B cell (primary cell): ENCODE data around the gene GPR52. TPM values are rescaled to one million over a fixed set of nuclear protein-coding genes. Genes with fewer than 3 reads are reported as not detected.

Experiments
- ATAC-seq: fragments of 200-7000 bp; cut with Tn5 transposase; one replicate; pipeline ENCODE4 v1.10.0; 2021; ENCODE audit warnings: low read depth, mild to moderate bottlenecking, moderate number of reproducible peaks, moderate library complexity
- CTCF ChIA-PET: fragments of 350-600 bp; sonication (Branson Sonifier 250); formaldehyde crosslinking; loops from one replicate; lab custom pipeline; 2021; ENCODE audit warnings: antibody characterized with exemption, inconsistent platforms; lab: Charles Lee
- POLR2A ChIA-PET: fragments of 350-600 bp; sonication (Branson Sonifier 250); formaldehyde crosslinking; loops from one replicate; lab custom pipeline; 2021; ENCODE audit warnings: antibody characterized with exemption; lab: Charles Lee
- DNase-seq: peaks from one replicate; pipeline ENCODE4 v3.0.0; 2013
- H2AFZ ChIP-seq: 2 replicates; pipeline ENCODE4 v1.6.1; 2012; ENCODE audit warnings: mild to moderate bottlenecking, low read depth, low read length; ENCODE audit not compliant: insufficient read depth, poor library complexity, severe bottlenecking
- H3K27ac ChIP-seq, 2 donors: 1 replicate in 1 of 2; 2 replicates in 1 of 2; pipeline ENCODE4 v1.5.1; 2012 to 2013; ENCODE audit warnings: low read length in 2 of 2, mild to moderate bottlenecking in 2 of 2, moderate library complexity in 1 of 2
- H3K27me3 ChIP-seq, 4 experiments: fragments of 200-600 bp in 1 of 4; sonication (generic) in 1 of 4; replicated peaks in 1 of 4; 1 replicate in 2 of 4; 2 replicates in 2 of 4; pipeline versions ENCODE4 v1.6.1 to v1.7.0; 2013 to 2016; ENCODE audit warnings: low read length in 3 of 4, mild to moderate bottlenecking in 2 of 4, mixed read lengths in 1 of 4, moderate library complexity in 1 of 4; ENCODE audit not compliant: insufficient read depth in 4 of 4, control insufficient read depth in 3 of 4; ENCODE audit errors: control extremely low read depth in 1 of 4
- H3K36me3 ChIP-seq, 2 experiments: replicated peaks in 1 of 2; 1 replicate in 1 of 2; 2 replicates in 1 of 2; pipeline versions ENCODE4 v1.6.1 to v1.7.1; 2013; ENCODE audit warnings: low read length in 1 of 2; ENCODE audit not compliant: insufficient read depth in 2 of 2, control insufficient read depth in 1 of 2; ENCODE audit errors: control extremely low read depth in 1 of 2, extremely low read depth in 1 of 2
- H3K4me1 ChIP-seq, 2 donors: fragments of 200-600 bp in 1 of 2; sonication (generic) in 1 of 2; 1 replicate in 1 of 2; 2 replicates in 1 of 2; pipeline versions ENCODE4 v1.5.1 to v1.6.1; 2013 to 2017; ENCODE audit warnings: low read length in 2 of 2; ENCODE audit not compliant: control insufficient read depth in 2 of 2, insufficient read depth in 2 of 2
- H3K4me2 ChIP-seq: replicated peaks from 2 replicates; pipeline ENCODE3; 2012; ENCODE audit warnings: mild to moderate bottlenecking, low read depth, low read length; ENCODE audit not compliant: poor library complexity, severe bottlenecking
- H3K4me3 ChIP-seq, 5 experiments: fragments of 200-600 bp in 1 of 5; sonication (generic) in 1 of 5; 1 replicate in 3 of 5; 2 replicates in 2 of 5; pipeline versions ENCODE4 v1.5.1 to v1.7.0; 2011 to 2016; ENCODE audit warnings: low read length in 4 of 5, mild to moderate bottlenecking in 4 of 5, low read depth in 2 of 5, control low read depth in 1 of 5, moderate library complexity in 1 of 5; ENCODE audit not compliant: insufficient read depth in 1 of 5; ENCODE audit errors: control extremely low read depth in 1 of 5, extremely low read depth in 1 of 5
- H3K79me2 ChIP-seq: fragments of 200-600 bp; sonication (generic); one replicate; pipeline ENCODE4 v1.6.0; 2016; ENCODE audit warnings: low read length; ENCODE audit not compliant: control insufficient read depth, insufficient read depth
- H3K9ac ChIP-seq: fragments of 200-600 bp; sonication (generic); 2 replicates; pipeline ENCODE4 v1.6.1; 2017; ENCODE audit warnings: mild to moderate bottlenecking, low read length, moderate library complexity
- H3K9me3 ChIP-seq, 3 donors: one replicate each; pipeline versions ENCODE4 v1.6.1 to v1.7.1; 2013; ENCODE audit warnings: low read length in 2 of 3; ENCODE audit not compliant: control insufficient read depth in 2 of 3, insufficient read depth in 1 of 3; ENCODE audit errors: control extremely low read depth in 1 of 3
- H4K20me1 ChIP-seq: 2 replicates; pipeline ENCODE4 v1.6.0; 2012; ENCODE audit warnings: mild to moderate bottlenecking, low read length; ENCODE audit not compliant: insufficient read depth, control insufficient read depth, poor library complexity, severe bottlenecking
- H3K27ac Mint-ChIP-seq: one replicate; pipeline ENCODE4 v1.8.0; 2021; ENCODE audit warnings: mixed read lengths
- H3K27me3 Mint-ChIP-seq: one replicate; pipeline ENCODE4 v1.8.0; 2021; ENCODE audit warnings: mixed read lengths
- H3K4me1 Mint-ChIP-seq: one replicate; pipeline ENCODE4 v1.8.0; 2021; ENCODE audit warnings: mixed read lengths
- H3K4me3 Mint-ChIP-seq: one replicate; pipeline ENCODE4 v1.8.0; 2021; ENCODE audit warnings: mixed read lengths
- H3K9me3 Mint-ChIP-seq: one replicate; pipeline ENCODE4 v1.8.0; 2022; ENCODE audit warnings: mixed read lengths; ENCODE audit not compliant: insufficient read depth
- EZH2 ChIP-seq: IDR thresholded peaks from 2 replicates; pipeline ENCODE4 v1.6.1; 2012; ENCODE audit warnings: borderline replicate concordance, low read depth, mild to moderate bottlenecking, moderate library complexity, low read length; ENCODE audit not compliant: insufficient read depth, poor library complexity, severe bottlenecking
- WGBS: methylation state at CpG from one replicate; pipeline ENCODE4 v1.1.5; 2013; ENCODE audit warnings: missing lambda C conversion rate; ENCODE audit not compliant: insufficient coverage; 5-methylcytosine and 5-hydroxymethylcytosine counted together
- intact Hi-C: fragments of 100-400 bp; cut with micrococcal nuclease; formaldehyde crosslinking; loops from one replicate; pipeline ENCODE4 v1.10.0; 2022
- polyA plus RNA-seq: library from polyadenylated mRNA; depleted of rRNA; stranded (reverse); fragments of >200 nt; gene quantifications from 2 replicates; pipeline ENCODE4 v1.2.3, GENCODE V29; 2012
- total RNA-seq, 2 donors: library from RNA; stranded (reverse); fragments of 120-200 nt in 1 of 2; gene quantifications; 1 replicate in 1 of 2; 2 replicates in 1 of 2; pipeline versions ENCODE4 v1.2.3 to v1.2.4, GENCODE V29; 2013 to 2022
- TF ChIP-seq, protein P1 (sequence below): fragments of 200-600 bp; IDR thresholded peaks from one replicate; pipeline ENCODE4 v1.8.0; 2022; ENCODE audit warnings: antibody characterized with exemption, mild to moderate bottlenecking

The GPR52 gene
- total and polyA plus RNA-seq, 2 donors (not counting 1 experiment from before 2014, with no cell fraction given): 0.57 to 12.1 TPM

DNA sequence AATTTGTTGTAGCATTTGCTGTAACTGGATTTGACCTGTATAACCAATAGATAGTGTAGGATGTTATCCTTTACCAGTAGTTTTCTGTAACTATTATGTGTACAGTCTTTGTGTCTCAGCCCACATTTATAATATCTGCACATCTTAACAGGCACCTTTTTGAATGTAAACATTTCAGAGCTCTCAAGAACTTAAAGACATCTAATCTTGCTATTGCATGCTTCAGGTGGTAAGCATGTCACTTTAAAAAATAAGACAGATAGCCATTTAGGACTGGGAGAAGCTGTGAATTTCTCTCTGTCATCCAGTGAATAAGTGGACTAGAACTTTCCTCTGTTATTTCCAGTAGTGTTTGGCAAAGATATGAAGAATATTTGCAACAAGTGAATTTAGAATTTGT, 22.6 kb upstream of the GPR52 start:
- DNase-seq (no peak), ATAC-seq (no peak)
- H3K36me3 ChIP-seq: no peaks in the 10 kb centered on the region
- intact Hi-C loops: no loop called here
- no peak overlapping the region for H3K27ac ChIP-seq
- H3K9ac ChIP-seq: no peak overlapping the region
- H3K9me3 Mint-ChIP-seq: no peaks in the 10 kb centered on the region
- no peak overlapping the region for H3K4me3 Mint-ChIP-seq
- H3K27me3 Mint-ChIP-seq: no peaks in the 10 kb centered on the region
- ChIA-PET CTCF (no interaction called here), POLR2A (no interaction called here)
- no peaks in the 10 kb centered on the region for H3K9me3 ChIP-seq
- H3K79me2 ChIP-seq: no peaks in the 10 kb centered on the region
- no peak overlapping the region for H3K27ac Mint-ChIP-seq
- H3K4me2 ChIP-seq: no peak overlapping the region
- H3K4me3 ChIP-seq: no peak overlapping the region
- peaks cover 12% of the 10 kb centered on the region for H3K4me1 Mint-ChIP-seq
- H4K20me1 ChIP-seq: no peaks in the 10 kb centered on the region
- H2AFZ ChIP-seq: no peak overlapping the region
- no peaks in the 10 kb centered on the region for H3K4me1 ChIP-seq
- H3K27me3 ChIP-seq: no peaks in the 10 kb centered on the region
- no peak for TF ChIP-seq EZH2
- TF ChIP-seq, protein P1, sequence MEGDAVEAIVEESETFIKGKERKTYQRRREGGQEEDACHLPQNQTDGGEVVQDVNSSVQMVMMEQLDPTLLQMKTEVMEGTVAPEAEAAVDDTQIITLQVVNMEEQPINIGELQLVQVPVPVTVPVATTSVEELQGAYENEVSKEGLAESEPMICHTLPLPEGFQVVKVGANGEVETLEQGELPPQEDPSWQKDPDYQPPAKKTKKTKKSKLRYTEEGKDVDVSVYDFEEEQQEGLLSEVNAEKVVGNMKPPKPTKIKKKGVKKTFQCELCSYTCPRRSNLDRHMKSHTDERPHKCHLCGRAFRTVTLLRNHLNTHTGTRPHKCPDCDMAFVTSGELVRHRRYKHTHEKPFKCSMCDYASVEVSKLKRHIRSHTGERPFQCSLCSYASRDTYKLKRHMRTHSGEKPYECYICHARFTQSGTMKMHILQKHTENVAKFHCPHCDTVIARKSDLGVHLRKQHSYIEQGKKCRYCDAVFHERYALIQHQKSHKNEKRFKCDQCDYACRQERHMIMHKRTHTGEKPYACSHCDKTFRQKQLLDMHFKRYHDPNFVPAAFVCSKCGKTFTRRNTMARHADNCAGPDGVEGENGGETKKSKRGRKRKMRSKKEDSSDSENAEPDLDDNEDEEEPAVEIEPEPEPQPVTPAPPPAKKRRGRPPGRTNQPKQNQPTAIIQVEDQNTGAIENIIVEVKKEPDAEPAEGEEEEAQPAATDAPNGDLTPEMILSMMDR: no peak

DNA sequence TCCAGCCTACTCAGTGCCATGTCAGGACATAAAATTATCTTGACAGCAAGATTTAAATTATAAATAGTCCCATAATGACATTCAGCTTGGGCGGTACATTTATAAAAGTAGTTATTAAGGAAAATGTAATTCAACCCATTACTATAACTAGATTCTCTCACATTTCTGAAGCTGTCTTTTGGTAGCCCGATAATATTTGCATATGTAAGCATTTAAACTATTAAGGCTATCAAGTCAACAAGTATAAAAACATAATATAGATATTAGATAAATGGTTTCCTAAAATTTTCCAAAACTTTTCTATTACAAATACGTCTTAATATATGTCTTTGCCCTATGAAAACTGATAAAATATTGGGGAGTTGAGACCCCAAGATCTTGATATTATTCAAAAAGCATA, 21.6 kb upstream of the GPR52 start:
- Mint-ChIP-seq H3K4me1 (peaks cover 13% of the 10 kb centered on the region), H3K27ac (no peak overlapping the region)
- CTCF ChIA-PET: no interaction called here

More for the DNA sequence above, 21.6 kb upstream of the GPR52 start:
- Histone ChIP-seq H3K4me2 (no peak overlapping the region), H3K27ac (no peak overlapping the region), H3K4me3 (no peak overlapping the region), H3K4me1 (no peaks in the 10 kb centered on the region), H4K20me1 (no peaks in the 10 kb centered on the region), H3K27me3 (no peaks in the 10 kb centered on the region), H3K9me3 (no peaks in the 10 kb centered on the region), H2AFZ (no peak overlapping the region), H3K79me2 (no peaks in the 10 kb centered on the region), H3K9ac (no peak overlapping the region), H3K36me3 (no peaks in the 10 kb centered on the region)
- intact Hi-C loops: no loop called here
- Mint-ChIP-seq H3K27me3 (no peaks in the 10 kb centered on the region), H3K4me3 (no peak overlapping the region), H3K9me3 (no peaks in the 10 kb centered on the region)
- no peak for ATAC-seq
- POLR2A ChIA-PET: no interaction called here
- no CpG with 5 or more reads among the region's 3 CpGs for WGBS
- no peak for DNase-seq
- TF ChIP-seq, protein P1: no peak
